Glomerular endothelial cell (primary cell): Measurements from ENCODE around the gene PHKA1. TPM values are rescaled to one million over a fixed set of nuclear protein-coding genes. Genes with fewer than 3 reads are reported as not detected.
"Not testable (repeated sequence)": the region's sequence is repeated elsewhere in the genome, so short reads cannot be mapped to it uniquely, and the experiment has no call there.

Source experiments
- DNase-seq: peaks from one replicate; pipeline ENCODE4 v3.0.0-alpha.2; 2011; ENCODE audit warnings: low read depth, low spot score; ENCODE audit errors: extremely low read depth
- total RNA-seq: library from RNA; depleted of rRNA; stranded (reverse); fragments of >200 nt; gene quantifications from 2 replicates; pipeline ENCODE4 v1.2.3, GENCODE V29; 2015

The PHKA1 gene
- total RNA-seq, result 3.4 and 3.7 TPM in 2 replicates

DNA sequence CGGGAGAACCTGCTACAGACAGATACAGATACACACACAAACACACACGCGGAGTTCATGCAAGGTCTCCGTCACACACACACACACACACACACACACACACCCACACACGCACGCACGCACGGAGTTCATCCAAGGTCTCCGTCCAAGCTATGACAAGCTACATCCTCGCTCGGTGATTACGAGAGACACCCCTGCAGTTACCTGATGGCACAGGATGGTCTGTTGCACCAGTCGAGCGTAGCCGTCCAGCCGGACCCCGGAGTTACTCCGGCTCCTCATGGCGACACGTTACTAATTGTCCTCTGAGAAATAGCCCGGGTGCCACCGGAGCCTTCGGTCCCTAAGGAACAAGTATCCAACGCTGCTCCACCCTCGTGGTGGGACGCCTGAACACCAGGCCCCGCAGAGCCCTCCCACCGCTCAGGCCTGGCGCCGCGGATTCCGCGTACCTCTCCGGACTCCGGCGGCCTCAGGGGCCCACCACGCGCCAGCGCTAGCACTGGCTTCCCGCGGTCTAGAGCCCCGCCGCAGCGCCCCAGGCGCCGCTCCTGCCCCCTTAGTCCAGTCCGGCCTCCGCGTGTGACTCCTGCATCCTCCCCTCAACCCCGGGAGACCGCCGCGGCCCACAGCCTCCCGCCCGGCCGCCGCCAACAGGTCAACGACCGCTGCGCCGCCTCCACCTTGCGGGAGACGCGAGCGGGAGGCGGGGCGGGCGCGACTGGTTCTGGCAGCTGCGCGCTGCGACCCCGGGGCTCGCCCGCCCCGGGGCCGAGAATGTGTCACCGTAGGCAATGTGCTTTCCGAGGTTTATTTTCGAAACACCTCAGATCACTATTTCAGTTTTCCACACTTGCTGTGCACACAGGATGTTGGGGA, at the start of gene PHKA1:
Gene PHKA1, minus strand, starts transcription at position 708 of the 879 bp plus-strand sequence. Its CDS starts 426 bp downstream, at position 282.
- not testable (repeated sequence) for DNase-seq

DNA sequence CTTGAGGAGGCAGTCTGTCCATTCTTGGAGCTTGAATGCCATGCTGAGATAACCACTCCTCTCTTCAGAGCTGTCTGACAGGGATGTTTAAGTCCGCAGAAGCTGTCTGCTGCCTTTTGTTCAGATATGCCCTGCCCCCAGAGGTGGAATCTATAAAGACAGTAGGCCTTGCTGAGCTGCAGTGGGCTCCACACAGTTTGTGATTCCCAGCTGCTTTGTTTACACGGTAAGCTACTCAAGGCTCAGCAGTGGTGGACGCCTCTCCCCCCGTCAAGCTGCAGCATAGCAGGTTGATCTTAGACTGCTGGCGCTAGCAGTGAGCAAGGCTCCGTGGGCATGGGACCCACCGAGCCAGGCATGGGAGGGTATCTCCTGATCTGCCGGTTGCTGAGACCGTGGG, 46.3 kb upstream of the PHKA1 start:
- DNase-seq, result not testable (repeated sequence)

DNA sequence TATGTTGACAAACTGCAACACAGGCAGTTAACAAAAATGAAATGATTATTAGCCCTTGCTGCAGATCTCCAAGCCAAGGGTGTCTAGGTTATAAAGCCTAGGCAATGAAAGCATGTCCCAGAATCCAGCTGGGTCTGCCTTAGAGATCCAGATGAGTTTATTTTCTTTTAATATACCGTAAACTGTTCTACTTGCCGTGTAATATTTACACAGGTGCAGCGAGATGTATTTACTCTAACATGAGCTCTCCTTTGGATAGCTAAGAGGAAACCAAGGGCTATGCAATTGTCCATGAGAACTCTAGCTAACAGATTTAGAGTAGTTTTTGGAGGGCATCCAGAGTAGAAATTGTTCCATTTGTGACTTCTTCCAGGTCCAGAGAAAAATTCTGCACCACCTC, 34.4 kb upstream of the PHKA1 start:
- DNase-seq, result not testable (repeated sequence)

GRCh38 chrX:72745546-72745945, 31.4 kb upstream of the PHKA1 start:
- not testable (repeated sequence) for DNase-seq

DNA sequence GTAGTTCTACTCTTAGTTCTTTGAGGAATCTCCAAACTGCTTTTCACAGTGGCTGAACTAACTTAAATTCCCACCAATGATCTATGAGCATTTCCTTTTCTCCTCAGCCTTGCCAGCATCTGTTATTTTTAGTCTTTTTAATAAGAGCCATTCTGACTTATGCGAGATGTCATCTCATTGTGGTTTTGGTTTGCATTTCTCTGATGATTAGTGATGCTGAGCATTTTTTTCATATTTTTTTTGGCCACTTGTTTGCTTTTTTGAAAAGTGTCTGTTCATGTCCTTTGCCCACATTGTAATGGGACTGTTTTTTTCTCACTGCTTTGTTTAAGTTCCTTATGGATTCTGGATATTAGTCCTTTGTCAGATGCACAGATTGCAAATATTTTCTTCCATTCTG, 21.5 kb upstream of the PHKA1 start:
- DNase-seq, result no peak

DNA sequence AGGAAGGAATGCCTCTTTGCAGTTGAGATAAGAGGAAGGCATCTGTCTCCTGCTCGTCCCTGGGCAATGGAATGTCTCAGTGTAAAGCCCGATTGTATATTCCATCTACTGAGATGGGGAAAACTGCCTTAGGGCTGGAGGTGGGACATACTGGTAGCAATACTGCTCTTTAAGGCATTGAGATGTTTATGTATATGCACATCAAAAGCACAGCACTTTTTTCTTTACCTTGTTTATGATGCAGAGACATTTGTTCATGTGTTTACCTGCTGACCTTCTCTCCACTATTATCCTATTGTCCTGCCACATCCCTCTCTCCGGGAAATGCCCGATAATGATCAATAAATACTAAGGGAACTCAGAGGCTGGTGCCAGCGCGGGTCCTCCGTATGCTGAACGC, 19.5 kb upstream of the PHKA1 start:
- DNase-seq, result not testable (repeated sequence)

- DNase-seq, result no peak
Observed at GRCh38 chrX:72727846-72728245, 13.7 kb upstream of the PHKA1 start.

DNA sequence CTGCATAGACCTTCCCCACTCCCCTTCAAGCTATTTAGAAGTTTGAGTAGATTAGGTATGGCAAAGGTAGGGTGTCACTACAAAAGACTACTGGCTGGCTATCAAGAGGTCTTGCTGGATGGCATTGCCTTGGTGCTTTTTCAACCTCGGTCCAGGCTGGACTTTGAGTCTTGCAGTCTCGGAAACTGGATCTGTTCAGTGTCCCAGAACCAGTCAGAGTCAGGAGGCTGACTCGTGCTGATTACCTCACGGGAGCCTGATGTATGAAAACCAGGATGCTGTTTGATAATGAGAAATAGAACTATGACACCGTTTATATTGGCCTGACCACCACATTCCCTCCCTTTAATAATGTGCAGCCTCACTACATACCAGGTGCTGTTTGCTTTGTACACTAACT, 2.7 kb upstream of the PHKA1 start:
- no peak for DNase-seq

GRCh38 chrX:72715546-72715945, 1.4 kb upstream of the PHKA1 start:
- DNase-seq, result no peak

GRCh38 chrX:72714478-72714916, 391 bp upstream of the PHKA1 start:
- DNase-seq, result no peak

GRCh38 chrX:72713130-72713529, 976 bp downstream of the PHKA1 start:
- no peak for DNase-seq

GRCh38 chrX:72712094-72712755, 1.9 kb downstream of the PHKA1 start:
- DNase-seq, result no peak

- no peak for DNase-seq
Observed at GRCh38 chrX:72705814-72706213, 8.3 kb downstream of the PHKA1 start.

DNA sequence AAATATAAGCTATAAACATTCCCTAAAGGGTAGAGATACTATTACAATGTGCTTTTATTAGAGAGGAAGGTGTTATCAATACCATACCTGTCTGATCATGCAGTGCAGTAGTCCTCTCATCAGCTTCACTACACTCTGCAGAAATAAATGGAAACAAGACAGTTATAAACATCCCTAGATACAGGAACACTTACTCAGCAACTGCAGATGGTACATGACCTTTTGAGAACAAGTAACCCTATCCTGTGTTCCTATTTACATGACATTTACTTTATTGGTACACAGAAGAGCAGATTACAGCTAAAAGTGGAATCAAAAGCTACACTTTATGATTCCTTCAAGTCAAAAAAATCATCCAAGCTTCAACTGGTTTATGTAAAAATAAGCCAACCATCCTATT, 9.0 kb downstream of the PHKA1 start:
- DNase-seq, result no peak

DNA sequence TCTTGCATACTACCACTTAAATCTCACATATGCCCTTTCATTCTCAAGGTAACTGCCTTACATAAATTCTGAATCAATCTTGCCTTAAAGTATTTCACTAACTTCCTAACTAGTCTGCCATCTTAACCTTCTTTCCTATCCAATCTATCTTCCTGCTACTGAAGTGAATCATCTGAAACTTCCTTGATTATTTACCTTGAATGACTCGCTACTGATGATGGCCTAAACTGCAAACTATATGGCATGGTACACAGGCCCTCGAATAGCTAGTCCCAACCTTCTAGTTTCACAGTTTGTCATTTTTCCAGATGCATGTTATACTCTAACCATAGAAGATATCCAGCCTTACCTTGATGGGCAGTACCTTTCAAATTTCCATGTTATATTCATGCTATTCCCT, 19.9 kb downstream of the PHKA1 start:
- DNase-seq, result no peak

DNA sequence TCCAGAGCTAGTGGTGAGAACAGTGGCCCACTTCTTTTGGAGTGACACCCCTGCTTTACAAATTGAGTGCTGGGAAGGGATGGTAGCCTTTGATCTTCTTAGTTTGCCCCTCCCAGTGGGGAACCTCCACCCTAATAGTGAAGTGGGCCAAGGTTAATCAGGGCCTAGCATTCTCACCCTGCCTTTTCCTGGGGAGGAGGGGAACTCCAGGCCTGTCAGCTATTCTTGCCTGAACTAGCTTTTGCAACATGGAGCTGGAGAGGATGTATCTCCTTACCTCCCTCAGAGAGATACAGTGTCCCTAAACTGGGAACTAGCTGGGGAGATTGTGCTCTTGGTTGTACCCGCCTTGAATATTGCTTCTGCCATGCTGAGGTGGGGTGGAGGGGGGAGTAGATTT, 20.6 kb downstream of the PHKA1 start:
- no peak for DNase-seq

DNA sequence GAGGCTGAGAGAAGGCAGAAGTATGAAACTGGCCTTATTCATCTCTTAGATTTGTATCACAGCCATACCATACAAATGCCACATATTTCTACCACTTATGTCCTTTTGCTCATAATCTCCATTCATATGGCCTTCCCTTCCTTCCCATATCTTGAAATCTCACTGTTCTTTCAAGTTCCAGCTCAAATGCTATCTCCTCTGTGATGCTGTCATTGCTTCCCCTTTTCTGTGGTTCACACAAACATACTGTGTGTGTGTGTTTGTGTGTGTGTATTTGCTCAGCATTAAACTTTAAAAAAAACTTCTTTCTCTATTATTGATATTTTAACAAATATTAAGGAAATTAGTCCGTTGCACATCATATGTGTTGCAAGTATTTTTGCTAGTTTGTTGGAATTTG, 26.7 kb downstream of the PHKA1 start:
- DNase-seq, result no peak

DNA sequence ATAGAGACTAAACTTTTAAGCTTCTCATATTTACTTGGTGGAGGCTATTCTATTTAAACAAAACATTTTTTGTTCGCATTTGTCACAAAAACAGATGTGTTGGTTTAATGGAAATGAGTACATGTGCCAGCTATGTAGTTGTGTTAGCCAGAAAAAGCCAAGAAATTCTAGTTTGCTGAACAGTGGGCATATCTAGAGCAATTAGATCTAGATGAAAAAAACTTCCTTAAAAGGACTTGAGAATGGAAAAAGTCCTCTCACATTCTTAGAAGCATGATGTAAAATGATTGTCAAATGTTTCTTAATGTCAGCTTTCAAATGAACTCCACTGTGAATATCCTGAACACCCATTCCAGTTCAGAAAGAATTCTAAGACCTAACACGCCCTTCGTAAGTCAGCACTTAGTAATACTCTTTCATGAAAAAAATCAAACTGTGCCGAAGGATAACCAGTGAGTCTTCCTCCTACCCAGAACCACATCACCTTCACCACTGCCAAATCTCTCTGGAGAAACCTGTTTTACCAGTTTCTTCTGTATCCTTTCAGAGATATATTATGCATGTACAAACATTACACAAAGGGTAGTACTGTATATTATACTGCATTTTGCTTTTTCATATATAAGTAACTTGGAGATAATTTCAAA, 28.2 kb downstream of the PHKA1 start:
- DNase-seq, result no peak

DNA sequence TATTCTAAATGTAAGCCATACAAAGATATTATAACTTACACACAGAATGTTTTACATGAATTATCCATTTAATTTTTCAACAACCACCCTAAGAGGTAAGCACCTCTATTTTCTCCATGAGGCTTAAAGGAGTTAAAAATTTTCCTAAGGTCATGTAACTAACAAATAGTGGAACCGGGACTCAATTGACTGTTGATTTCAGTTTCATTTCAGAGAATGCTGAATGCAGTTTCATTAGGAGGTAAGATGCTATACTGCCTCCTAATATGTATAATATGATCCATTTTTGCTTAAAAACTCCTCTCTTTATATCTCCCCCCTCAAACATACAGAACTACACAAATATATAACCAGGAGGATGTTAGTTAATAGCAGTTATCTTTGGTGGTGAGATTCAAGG, 29.1 kb downstream of the PHKA1 start:
- DNase-seq, result no peak

GRCh38 chrX:72683631-72684030, 30.5 kb downstream of the PHKA1 start:
- DNase-seq, result no peak

- no peak for DNase-seq
Observed at GRCh38 chrX:72676465-72676864, 37.6 kb downstream of the PHKA1 start.

DNA sequence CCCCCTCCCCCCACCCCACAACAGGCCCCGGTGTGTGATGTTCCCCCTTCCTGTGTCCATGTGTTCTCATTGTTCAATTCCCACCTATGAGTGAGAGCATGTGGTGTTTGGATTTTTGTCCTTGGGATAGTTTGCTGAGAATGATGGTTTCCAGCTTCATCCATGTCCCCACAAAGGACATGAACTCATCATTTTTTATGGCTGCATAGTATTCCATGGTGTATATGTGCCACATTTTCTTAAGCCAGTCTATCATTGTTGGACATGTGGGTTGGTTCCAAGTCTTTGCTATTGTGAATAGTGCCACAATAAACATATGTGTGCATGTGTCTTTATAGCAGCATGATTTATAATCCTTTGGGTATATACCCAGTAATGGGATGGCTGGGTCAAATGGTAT, 40.2 kb downstream of the PHKA1 start:
- not testable (repeated sequence) for DNase-seq
